ENCODE data around the gene SHLD3. TPM values are rescaled to one million over a fixed set of nuclear protein-coding genes. Genes with fewer than 3 reads are reported as not detected.

Gene SHLD3
- total RNA-seq, 1 experiment from 2014 or later: 2.8 TPM

DNA sequence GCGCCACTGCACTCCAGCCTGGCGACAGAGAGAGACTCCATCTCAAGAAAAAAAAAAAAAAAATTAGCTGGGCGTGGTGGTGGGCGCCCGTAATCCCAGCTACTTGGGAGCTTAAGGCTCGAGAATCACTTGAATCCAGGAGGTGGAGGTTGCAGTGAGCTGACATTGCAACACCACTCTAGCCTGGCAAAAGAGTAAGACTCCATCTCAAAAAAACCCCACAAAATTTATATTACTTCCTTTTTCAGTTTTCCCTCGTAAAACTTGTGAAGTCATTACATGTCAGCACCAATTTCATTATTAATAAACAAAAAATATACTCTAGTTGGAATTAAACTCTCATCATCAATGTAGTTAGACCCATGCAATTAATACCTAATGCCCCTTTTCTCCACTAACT is 43.9 kb downstream of the SHLD3 start:
- no peak overlapping the region for H3K9ac ChIP-seq (ENCODE audit: low read length)
- no peaks in the 10 kb centered on the region for H3K79me2 ChIP-seq (ENCODE audit: insufficient read depth, low read length)
- no peak overlapping the region for H3K4me3 ChIP-seq (replicated peaks in 1 of 2; ENCODE audit: low read depth in 1 of 2, low read length in 2 of 2)
- TF ChIP-seq CEBPB (IDR thresholded peaks at IDR 0.05; ENCODE audit: low read depth) (no peak), ZFX (IDR thresholded peaks at IDR 0.05) (no peak), EGR1 (IDR thresholded peaks at IDR 0.05; ENCODE audit: low read depth) (no peak), EZH2 (IDR thresholded peaks at IDR 0.05) (no peak), YY1 (IDR thresholded peaks at IDR 0.05; ENCODE audit: extremely low read depth, insufficient replicate concordance, low read depth, low read length) (no peak), CBX3 (IDR thresholded peaks at IDR 0.05; ENCODE audit: low read depth) (no peak), SIN3A (IDR thresholded peaks at IDR 0.05; ENCODE audit: low read depth) (no peak), ZNF274 (IDR thresholded peaks at IDR 0.05; ENCODE audit: low read depth, low read length) (no peak), POLR2A (IDR thresholded peaks at IDR 0.05; ENCODE audit: borderline replicate concordance, extremely low read depth, insufficient read depth, insufficient read length) (no peak), FOSL1 (IDR thresholded peaks at IDR 0.05; ENCODE audit: low read depth) (no peak), SRF (IDR thresholded peaks at IDR 0.05; ENCODE audit: low read depth) (no peak), JUND (IDR thresholded peaks at IDR 0.05) (no peak), ELF1 (IDR thresholded peaks at IDR 0.05; ENCODE audit: borderline replicate concordance, low read depth) (no peak), POLR2AphosphoS5 (IDR thresholded peaks at IDR 0.05; ENCODE audit: low read depth, low read length) (no peak), TCF7L2 (IDR thresholded peaks at IDR 0.05; ENCODE audit: borderline replicate concordance, extremely low read depth, insufficient read depth, insufficient read length) (no peak)
- TF ChIP-seq, protein P1, sequence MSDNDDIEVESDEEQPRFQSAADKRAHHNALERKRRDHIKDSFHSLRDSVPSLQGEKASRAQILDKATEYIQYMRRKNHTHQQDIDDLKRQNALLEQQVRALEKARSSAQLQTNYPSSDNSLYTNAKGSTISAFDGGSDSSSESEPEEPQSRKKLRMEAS (IDR thresholded peaks at IDR 0.05): no peak
- TF ChIP-seq, protein P2, sequence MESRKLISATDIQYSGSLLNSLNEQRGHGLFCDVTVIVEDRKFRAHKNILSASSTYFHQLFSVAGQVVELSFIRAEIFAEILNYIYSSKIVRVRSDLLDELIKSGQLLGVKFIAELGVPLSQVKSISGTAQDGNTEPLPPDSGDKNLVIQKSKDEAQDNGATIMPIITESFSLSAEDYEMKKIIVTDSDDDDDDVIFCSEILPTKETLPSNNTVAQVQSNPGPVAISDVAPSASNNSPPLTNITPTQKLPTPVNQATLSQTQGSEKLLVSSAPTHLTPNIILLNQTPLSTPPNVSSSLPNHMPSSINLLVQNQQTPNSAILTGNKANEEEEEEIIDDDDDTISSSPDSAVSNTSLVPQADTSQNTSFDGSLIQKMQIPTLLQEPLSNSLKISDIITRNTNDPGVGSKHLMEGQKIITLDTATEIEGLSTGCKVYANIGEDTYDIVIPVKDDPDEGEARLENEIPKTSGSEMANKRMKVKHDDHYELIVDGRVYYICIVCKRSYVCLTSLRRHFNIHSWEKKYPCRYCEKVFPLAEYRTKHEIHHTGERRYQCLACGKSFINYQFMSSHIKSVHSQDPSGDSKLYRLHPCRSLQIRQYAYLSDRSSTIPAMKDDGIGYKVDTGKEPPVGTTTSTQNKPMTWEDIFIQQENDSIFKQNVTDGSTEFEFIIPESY (IDR thresholded peaks at IDR 0.05; ENCODE audit: extremely low read depth, insufficient replicate concordance, low read length): no peak
- TF ChIP-seq, protein P3, sequence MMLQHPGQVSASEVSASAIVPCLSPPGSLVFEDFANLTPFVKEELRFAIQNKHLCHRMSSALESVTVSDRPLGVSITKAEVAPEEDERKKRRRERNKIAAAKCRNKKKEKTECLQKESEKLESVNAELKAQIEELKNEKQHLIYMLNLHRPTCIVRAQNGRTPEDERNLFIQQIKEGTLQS (IDR thresholded peaks at IDR 0.05): no peak
- TF ChIP-seq, protein P4, sequence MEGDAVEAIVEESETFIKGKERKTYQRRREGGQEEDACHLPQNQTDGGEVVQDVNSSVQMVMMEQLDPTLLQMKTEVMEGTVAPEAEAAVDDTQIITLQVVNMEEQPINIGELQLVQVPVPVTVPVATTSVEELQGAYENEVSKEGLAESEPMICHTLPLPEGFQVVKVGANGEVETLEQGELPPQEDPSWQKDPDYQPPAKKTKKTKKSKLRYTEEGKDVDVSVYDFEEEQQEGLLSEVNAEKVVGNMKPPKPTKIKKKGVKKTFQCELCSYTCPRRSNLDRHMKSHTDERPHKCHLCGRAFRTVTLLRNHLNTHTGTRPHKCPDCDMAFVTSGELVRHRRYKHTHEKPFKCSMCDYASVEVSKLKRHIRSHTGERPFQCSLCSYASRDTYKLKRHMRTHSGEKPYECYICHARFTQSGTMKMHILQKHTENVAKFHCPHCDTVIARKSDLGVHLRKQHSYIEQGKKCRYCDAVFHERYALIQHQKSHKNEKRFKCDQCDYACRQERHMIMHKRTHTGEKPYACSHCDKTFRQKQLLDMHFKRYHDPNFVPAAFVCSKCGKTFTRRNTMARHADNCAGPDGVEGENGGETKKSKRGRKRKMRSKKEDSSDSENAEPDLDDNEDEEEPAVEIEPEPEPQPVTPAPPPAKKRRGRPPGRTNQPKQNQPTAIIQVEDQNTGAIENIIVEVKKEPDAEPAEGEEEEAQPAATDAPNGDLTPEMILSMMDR (IDR thresholded peaks at IDR 0.05 in 2 of 3, conservative IDR thresholded peaks at IDR 0.05 in 1 of 3; ENCODE audit: borderline replicate concordance in 1 of 3, insufficient read depth in 1 of 3, low read depth in 2 of 3, low read length in 2 of 3): no peak
- no peak overlapping the region for H3K27ac ChIP-seq (ENCODE audit: low read depth, low read length)
- intact Hi-C loops (cut with micrococcal nuclease): no loop called here
- no peak for ATAC-seq
- ChIA-PET RAD21 (ENCODE audit: low non-redundant PET in 1 of 2, low total read pairs in 2 of 2, uncharacterized antibody in 2 of 2, unreplicated experiment in 2 of 2) (no interaction called here), POLR2A (no interaction called here), CTCF (no interaction called here)
- H3K4me2 ChIP-seq (ENCODE audit: low read length): no peak overlapping the region
- DNase-seq (ENCODE audit: low read depth, low spot score): no peak
- BruUV-seq (replicated peaks): no TSS peak
- no peaks in the 10 kb centered on the region for H4K20me1 ChIP-seq (ENCODE audit: insufficient read depth)
- peaks cover 0 to 3% of the 10 kb centered on the region in 2 experiments; a peak in 2 of 4 replicates for H3K4me1 ChIP-seq (ENCODE audit: control insufficient read depth in 1 of 2, insufficient read depth in 2 of 2, low read length in 2 of 2)
- no peak overlapping the region for H2AFZ ChIP-seq (ENCODE audit: low read depth, low read length, poor library complexity, severe bottlenecking)
- no peaks in the 10 kb centered on the region for H3K9me2 ChIP-seq (ENCODE audit: insufficient read depth)
- no peaks in the 10 kb centered on the region for H3K27me3 ChIP-seq (ENCODE audit: insufficient read depth, low read length)
- no peaks in the 10 kb centered on the region for H3K9me3 ChIP-seq (ENCODE audit: control insufficient read depth in 1 of 2, insufficient read depth in 1 of 2, low read depth in 1 of 2, low read length in 2 of 2)
- H3K36me3 ChIP-seq (ENCODE audit: control insufficient read depth in 1 of 2, insufficient read depth in 2 of 2, low read length in 2 of 2): 0 out of 4 replicates have a peak, but pooled peaks cover 0 to 2% of the 10 kb centered on the region in 2 experiments
